ENCODE results near the gene HNRNPLL. TPM values are rescaled to one million over a fixed set of nuclear protein-coding genes. Genes with fewer than 3 reads are reported as not detected.
"Not testable (repeated sequence)": the region's sequence is repeated elsewhere in the genome, so short reads cannot be mapped to it uniquely, and the experiment has no call there.

HNRNPLL gene
- total RNA-seq, 1 donor from 2014 or later, result 39.0 TPM

DNA sequence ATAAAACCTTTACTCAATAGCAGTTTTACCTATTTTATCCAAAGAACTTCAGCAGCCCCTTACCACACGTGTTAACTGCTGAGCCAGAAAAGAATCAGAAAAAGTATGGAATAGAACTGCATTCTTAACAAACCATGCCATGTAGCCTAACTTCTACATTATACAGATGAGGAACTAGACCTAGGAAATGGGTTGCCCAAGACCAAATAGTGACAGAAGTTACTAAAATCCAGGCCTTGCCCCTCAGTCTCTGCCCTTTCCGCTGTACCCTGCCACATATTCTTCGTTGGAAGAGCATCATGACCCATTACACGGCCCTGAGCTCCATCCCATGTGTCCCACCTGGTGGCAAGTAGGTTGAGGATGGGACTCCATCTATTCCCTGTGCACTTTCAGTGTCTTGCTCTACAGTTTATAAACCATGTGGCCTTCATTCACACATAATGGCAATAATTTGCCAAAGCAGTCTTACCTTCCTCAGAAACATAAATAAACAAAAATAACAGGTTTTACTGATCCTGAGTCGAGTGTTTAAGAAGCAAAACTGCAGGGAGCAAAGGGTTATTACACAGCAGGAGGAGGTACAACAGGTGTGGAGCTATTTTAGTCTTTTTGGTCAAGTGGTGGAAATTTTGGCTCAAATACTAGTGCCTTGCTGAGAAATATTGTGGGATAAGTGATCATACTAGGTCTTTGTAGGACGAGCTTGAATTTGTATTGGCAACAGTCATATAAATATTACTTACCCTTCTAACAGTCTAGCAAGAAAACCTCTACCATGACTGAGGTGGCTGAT, 46.5 kb downstream of the HNRNPLL start:
- DNase-seq (ENCODE audit: low spot score), result no peak

DNA sequence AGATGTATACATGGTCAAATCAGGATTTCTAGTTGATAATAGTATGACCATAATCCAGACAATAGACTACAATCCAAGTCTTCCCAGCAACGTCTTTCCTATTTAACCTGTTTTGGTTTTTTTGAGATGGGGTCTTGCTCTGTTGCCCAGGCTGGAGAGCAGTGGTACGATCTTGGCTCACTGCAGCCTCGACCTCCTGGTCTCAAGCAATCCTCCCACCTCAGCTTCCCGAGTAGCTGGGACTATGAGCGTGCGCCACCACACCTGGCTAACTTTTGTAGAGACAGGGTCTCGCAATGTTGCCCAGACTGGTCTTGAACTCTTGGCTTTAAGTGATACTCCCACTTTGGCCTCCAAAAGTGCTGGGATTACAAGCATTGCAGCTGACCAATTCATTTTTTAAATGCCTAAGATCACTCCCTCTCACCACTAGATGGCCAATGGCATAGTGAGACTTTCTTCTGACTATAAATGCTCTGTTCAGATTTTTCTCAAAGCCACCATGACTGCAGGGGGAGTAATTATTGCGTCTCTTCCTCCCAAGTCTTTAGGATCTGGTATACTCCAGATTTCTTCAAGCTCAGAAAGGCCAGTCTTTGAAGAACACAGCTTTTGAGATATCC, 47.6 kb downstream of the HNRNPLL start:
- DNase-seq (ENCODE audit: low spot score), result no peak

DNA sequence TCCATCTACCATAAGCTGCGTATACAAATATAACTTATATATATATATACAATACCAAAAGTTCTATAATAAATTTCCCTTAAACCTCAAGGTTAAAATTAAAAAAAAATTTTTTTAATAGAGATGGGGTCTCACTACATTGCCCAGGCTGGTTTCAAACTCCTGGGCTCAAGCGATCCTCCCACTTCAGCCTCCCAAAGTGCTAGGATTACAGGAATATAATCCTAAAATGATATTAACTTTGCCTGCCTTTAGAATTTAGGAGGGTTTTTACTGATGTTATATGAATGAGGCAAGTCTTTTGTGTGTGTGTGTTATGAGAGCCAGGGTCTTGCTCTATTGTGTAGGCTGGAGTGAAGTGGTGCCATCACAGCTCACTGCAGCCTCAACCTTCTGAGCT, 49.2 kb downstream of the HNRNPLL start:
- no peak for DNase-seq (ENCODE audit: low spot score)

DNA sequence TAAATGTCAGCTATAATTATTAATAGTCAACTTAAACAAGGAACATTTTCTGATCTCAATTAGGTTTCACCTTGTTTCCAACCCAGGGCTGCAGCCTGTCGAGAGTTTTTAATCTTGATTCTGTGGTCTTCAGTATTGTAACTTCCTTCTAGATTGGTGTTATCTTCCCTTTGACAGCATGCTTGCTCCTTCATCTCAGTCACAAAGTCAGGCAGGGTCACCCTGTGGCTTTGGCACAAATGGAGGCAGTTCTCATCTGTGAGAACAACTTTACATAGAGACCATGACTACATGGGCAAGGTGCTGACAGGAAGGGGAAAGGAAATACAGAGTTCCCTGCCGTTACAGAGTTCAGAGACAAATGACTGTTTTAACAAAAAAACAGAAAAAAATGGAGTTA, 50.5 kb downstream of the HNRNPLL start:
- no peak for DNase-seq (ENCODE audit: low spot score)

DNA sequence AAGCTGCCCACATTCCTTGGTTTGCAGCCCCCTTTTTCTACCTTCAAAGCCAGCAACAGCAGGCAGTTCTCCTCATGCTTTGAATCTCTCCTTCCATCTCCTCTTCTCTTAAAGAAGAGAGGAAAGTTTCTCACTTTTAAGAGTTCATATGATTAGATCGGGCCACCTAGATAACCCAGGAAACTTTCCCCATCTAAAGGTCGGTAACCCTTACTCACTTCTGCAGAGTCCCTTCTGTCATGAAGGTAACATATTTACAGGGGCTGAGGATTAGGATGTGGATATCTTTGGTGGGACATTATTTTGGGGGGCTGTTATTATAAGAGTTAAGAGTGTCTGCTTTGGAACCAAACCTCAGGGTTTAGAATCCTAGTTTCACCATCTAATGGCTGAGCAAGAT, 51.0 kb downstream of the HNRNPLL start:
- no peak for DNase-seq (ENCODE audit: low spot score)

DNA sequence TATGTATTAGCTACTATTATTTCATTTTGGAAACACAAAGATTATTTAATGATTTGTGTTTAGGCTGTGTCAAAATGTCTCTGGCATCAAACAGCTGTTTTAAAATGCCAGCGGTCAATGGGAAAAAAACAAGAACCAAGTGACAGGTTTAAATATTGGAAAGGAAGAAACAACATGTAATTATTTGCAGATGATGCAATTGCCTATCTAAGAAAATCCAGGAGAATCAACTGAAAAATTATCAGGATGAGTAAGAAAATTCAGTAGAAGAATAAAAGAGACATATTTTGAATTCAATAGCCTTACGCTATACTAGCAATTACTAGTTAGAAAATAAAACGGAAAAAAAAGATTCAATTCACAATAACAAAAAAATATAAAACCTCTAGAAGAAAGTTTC, 51.6 kb downstream of the HNRNPLL start:
- DNase-seq (ENCODE audit: low spot score), result no peak

DNA sequence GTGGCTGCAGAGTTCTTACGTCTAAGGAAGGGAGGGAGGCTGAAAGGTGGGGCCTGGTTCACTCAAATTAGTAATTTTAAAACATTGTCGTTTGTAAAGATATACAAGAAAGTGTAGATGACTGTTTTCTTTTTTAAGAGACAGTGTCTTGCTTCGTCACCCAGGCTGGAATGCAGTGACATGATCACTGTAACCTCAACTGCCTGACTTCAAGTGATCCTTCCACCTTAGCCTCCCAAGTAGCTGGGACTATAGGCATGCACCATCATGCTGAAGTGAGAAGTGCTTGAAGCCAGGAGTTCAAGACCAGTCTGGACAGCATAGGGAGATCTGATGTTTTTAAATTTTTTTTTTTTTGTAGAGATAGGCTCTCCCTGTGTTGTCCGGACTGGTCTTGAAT, 52.9 kb downstream of the HNRNPLL start:
- no peak for DNase-seq (ENCODE audit: low spot score)

DNA sequence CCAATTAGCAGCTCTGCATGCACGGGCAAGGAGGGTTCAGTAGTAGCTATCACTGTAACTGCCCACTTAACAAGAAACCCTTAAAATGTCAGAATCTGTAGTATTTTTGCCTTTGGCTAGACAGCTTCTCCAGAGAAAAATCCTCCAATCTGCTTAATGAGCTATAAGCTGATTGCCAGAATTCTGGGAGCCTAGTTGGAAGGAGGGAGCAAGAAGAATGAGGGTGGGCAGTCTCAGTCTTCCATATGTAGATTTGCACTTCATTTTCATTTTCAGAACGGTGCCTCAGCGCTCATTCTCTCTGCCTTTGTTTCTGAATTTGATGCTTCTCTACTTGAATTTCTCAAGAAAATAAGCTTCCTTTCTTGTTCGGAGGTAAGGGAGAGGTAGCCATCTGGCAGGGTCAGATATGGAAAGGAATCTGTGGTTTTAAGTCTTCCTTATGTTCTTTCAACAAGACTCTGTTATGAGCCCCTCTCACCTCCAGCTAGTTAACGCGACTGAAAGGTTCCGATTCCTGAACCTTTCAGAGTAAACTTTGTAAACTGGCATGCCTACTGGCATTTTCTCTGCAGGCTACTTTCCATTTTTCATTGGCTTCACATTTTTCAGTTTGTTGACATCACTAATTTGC, 53.5 kb downstream of the HNRNPLL start:
- DNase-seq (ENCODE audit: low spot score), result no peak

DNA sequence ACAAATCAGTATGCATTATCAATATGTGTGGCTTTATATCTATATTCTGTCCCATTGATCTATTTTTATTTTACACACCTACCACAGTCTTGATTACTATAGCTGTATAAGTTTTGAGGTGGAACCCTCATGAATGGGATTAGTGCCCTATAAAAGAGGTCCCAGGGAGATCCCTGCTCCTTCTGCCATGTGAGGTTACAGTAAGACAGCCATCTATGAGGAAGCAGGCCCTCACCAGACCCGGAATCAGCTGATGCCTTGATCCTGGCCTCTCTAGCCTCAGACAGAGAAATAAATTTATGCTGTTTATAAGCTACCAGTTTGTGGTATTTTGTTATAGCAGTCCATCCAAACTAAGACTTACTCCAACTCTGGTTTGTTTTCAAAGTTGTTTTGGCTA, 54.9 kb downstream of the HNRNPLL start:
- DNase-seq (ENCODE audit: low spot score), result no peak

DNA sequence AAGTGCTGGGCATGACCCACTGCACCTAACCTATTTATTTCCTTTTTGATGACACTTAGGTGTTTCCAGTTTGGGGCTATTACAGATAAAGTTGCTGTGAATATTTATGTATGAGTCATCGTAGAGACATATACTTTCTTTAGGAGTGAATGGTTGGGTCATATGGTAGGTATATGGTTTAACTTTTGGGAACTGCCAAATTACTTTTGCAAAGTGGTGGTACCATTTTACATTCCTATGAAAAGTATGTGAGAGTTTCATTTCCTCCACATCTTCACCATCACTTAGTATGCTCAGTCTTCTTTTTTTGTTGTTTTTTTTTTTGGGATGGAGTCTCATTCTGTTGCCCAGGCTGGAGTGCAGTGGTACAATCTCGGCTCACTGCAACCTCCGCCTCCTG, 56.1 kb downstream of the HNRNPLL start:
- no peak for DNase-seq (ENCODE audit: low spot score)

DNA sequence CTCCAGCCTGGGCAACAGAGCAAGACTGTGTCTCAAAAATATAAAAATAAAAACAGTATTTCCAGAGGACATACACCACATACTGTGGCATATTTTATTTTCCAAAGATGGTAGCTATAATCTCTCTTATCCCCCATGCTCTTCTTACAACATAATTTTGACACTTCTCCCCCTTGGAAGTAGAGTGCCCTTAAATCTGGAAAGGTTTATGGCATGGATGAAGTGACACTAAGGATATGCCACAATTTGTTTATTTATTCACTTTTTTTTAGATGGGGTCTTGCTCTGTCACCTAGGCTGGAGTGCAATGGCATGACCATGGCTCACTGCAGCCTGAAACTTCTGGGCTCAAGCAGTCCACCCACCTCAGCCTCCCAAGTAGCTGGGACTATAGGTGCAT, 56.7 kb downstream of the HNRNPLL start:
- DNase-seq (ENCODE audit: low spot score), result no peak

DNA sequence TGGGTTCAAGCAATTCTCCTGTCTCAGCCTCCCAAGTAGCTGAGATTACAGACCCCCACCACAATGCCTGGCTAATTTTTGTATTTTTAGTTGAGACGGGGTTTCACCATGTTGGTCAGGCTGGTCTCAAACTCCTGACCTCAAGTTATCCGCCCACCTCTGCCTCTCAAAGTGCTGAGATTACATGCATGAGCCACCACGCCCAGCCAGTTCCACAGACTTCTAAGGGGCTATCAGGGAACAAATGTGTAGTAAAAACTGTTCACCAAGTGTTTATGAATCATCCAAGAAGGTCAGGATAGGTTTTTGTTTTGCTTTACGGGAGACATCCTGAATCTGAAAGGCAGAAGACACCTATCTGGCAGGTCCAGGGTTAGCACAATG, 60.5 kb downstream of the HNRNPLL start:
- DNase-seq (ENCODE audit: low spot score), result not testable (repeated sequence)

DNA sequence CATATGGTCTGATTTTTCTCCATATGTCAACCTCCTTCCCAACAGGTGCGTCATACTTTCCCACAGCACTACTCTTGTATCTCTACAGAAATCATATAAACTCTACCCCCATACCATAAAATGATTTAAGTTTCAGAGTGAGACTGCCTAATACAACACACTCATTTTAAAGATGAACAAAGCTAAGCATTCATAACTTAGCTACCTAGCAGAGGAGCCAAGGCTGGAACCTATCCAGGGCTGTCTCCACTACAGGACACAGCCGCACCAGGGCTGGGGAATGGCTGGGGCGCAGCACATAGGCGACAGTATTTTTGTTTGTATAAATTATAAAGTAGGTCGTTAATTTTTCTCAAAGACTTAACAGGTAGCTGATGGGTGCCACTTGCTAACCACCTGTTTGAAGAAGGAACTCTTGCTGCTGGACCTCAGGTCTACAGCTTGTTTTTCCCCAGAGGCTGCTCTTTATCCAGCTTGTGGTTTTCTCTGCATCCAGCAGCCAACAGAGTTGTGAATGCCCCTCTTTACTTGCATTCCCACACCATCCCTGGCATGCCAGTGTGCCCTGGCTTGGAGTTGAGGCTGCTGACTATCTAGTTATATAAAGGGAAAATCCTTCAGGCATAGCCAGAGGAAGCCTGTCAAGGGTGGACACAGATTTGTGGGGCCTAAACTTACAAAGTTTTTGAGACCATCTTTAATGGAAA, 62.0 kb downstream of the HNRNPLL start:
- no peak for DNase-seq (ENCODE audit: low spot score)

DNA sequence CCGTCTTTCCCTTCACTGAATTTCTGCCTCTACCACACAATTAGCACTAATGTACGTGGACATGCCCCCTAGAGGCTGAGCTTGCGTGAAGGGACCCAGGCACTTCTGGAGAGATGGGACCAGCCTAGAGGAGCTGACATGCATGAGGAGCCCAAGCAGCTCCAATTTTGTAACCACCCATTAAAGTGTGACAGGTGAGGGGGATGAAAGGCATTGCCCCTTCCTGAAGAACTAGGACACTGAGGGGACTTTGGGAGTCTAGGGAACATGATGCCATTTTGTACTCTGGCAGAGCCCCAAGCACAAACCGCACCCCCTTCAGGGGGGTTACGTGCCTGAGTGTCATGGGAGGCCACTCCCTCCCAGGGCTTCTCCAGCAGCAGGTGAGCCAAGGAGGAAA, 63.6 kb downstream of the HNRNPLL start:
- DNase-seq (ENCODE audit: low spot score), result no peak

DNA sequence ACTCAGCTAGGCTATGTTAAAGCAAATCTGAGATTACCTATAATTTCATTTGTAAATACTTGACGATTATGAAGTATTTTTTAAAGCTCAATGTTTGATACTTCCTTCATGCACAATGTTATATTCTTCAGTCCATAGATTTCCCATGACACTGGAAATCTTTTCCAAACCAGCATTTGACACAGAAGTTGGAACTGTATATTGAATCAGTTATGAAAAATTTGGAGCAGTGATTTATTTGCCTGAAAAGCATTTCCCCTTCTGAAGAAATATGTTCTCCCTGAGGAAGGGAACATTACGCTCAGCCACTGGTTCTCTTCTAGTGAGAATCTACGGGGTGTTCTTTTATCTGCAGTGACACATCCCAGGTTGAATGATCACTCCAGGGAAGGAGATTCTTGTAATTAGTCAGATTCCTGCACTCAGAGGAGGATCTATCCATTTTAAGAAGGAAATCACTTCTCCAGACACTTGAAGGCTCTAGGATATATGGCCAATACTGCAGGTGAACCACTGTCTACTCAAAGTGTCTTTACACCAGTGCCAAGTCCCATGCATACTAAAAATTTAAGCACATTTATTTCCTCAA, 64.7 kb downstream of the HNRNPLL start:
- no peak for DNase-seq (ENCODE audit: low spot score)

DNA sequence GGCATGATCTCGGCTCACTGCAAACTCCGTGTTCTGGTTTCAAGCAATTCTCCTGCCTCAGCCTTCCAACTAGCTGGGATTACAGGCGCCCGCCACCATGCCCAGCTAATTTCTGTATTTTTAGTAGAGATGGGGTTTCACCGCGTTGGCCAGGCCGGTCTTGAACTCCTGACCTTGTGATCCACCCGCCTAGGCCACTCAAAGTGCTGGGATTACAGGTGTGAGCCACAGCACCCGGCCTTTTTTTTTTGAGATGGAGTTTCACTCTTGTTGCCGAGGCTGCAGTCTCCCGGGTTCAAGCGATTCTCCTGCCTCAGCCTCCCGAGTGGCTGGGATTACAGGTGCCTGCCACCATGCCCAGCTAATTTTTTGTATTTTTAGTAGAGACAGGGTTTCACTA, 65.4 kb downstream of the HNRNPLL start:
- DNase-seq (ENCODE audit: low spot score), result not testable (repeated sequence)

DNA sequence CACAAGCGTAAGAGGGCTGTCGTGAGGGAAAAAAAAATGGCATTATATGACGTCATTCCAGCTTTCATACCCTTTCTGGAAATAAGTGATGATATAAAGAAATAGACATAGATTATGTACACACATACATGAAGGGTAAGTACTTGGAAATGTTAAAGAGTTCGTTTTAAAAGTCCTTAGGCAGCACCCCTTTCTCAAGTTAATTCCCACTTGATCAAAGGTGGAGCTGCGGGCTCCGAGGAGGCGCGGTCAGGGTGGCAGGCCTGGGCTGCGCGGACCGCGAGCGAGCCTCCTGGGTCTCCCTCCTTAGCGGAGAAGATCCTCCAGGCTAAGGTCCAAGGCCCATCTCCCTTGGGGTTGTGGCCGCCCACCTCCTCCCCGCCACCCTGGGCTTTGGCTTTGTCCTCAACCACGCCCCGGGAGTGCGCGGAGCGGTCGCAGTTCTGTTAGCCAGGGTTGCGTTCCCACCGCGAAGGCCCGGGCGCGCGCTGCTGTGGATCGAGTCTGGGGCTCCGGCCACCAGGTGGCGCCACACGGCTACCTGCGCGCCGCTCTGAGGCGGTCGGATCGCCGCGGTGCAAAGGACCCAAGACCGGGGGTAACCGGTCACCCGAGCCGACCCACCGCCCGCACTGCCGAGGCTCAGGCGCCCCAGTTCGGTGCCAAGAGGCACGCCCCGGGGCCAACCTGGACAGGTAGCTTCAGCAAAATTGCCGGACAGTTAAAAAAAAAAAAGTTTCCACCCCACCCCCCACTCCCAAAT, 66.8 kb downstream of the HNRNPLL start:
- DNase-seq (ENCODE audit: low spot score), result peak; percentile 96

DNA sequence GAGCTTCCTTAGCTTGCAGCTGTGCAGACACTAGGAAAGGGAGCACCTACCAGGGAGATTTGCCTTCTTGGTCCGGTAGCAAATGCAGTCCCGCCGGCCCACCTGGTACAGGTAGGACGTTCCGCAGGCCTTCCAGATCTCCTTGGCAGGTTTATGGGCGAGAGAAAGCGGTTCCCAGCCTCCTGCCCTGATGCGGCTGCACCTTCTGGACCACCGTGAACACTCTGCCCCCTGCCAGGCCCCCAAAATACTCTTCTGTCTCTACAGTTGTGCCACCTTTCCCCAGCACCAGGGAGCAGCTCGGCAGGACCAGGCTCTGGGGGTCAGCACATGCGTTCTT, 67.4 kb downstream of the HNRNPLL start:
- no peak for DNase-seq (ENCODE audit: low spot score)

DNA sequence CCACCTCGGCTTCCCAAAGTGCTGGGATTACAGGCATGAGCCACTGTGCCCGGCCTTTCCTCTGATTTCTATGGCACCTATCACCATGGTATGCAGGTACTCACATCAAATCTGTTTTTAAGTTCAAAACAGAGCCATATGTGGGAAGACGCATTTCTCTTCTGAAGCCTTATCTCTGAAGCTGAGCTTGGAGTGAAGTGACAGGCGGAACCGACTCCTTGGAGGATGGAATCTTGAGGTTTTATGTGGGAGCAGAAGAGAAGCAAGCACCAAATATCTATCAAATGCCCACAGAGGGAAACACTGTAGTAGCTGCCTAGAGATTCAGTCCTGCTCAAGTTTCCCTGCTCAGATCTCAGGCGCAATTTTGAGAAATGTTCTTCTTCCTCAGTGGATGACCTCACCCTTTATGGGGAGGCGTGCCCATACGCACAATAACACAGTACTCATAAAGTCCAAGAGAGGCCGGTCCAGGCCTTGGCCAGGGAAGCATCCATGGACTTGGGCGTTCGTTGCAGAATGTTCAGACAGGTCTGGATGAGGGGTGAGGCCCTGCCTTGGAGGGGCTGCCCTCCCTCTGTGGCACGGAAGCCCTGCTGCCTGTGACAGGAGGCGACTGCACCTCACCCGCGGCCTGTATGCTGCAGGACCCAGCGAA, 67.9 kb downstream of the HNRNPLL start:
- no peak for DNase-seq (ENCODE audit: low spot score)

DNA sequence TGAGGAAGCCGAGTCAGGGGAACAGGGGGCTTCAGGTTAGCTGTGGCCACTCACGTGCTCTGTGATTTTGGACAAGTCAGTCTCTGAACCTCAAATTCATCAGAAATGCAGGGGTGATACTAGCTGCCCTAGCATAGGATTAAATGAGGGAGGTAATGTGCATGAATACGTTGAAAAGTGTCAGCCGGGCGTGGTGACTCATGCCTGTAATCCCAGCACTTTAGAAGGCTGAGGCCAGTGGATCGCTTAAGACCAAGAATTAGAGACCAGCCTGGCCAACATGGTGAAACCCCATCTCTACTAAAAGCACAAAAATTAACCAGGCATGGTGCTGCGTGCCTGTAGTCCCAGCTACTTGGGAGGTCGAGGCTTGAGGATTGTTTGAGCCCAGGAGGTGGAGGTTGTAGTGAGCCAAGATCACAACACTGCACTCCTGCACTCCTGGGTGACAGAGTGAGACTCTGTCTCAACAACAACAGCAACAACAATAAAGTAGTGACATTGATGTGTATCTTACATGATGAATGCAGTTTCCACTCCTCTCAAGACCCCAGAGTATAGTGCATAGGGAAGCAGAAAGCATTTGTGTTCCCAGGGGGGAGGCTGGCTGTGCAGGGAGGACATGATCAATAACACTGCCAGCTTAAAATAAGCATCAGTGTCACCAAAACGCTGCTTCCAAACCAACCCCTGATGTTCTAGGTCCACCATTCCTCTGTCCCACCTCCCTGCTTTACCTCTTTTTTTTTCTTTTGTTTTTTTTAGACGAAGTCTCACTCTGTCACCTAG, 68.8 kb downstream of the HNRNPLL start:
- no peak for DNase-seq (ENCODE audit: low spot score)

Data from mesenteric fat pad (tissue), 1 donor.